ENCODE results near the gene ZNF576.
A peak's percentile ranks its signal among the peaks of the same experiment; 100 is the strongest.
"Not testable (repeated sequence)": the region's sequence is repeated elsewhere in the genome, so short reads cannot be mapped to it uniquely, and the experiment has no call there.

Gene ZNF576

GRCh38 chr19:43595999-43596841, at the start of gene ZNF576, which contains the start of gene IRGQ:
ZNF576 (plus strand) TSS chr19:43596595; CDS start chr19:43597109, 514 bp downstream.
IRGQ (minus strand) TSS chr19:43596134; CDS start chr19:43595338, 796 bp downstream.
- DNase-seq, result peak; percentile 100

GRCh38 chr19:43547926-43548325, 48.5 kb upstream of the ZNF576 start:
- DNase-seq, result not testable (repeated sequence)

GRCh38 chr19:43548706-43549105, 47.7 kb upstream of the ZNF576 start:
- no peak for DNase-seq

- DNase-seq, result no peak
These were observed 44.8 kb upstream of the ZNF576 start for GRCh38 chr19:43551399-43552197.

- DNase-seq, result no peak
These were observed 44.3 kb upstream of the ZNF576 start for GRCh38 chr19:43552198-43552450.

- no peak for DNase-seq
These were observed 43.8 kb upstream of the ZNF576 start for GRCh38 chr19:43552616-43553015.

- DNase-seq, result no peak
These were observed 42.7 kb upstream of the ZNF576 start for GRCh38 chr19:43553656-43554055.

GRCh38 chr19:43554317-43554895, 42.0 kb upstream of the ZNF576 start:
- no peak for DNase-seq

GRCh38 chr19:43555185-43555770, 41.1 kb upstream of the ZNF576 start:
- DNase-seq, result peak; percentile 80

GRCh38 chr19:43560687-43561086, 35.7 kb upstream of the ZNF576 start:
- no peak for DNase-seq

GRCh38 chr19:43561139-43561970, 35.0 kb upstream of the ZNF576 start:
- DNase-seq, result no peak

GRCh38 chr19:43562226-43562697, 34.1 kb upstream of the ZNF576 start:
- DNase-seq, result no peak

GRCh38 chr19:43562698-43563241, 33.6 kb upstream of the ZNF576 start:
- DNase-seq, result peak; percentile 72

GRCh38 chr19:43563816-43564457, 32.5 kb upstream of the ZNF576 start:
- DNase-seq, result no peak

GRCh38 chr19:43564800-43565199, 31.6 kb upstream of the ZNF576 start:
- no peak for DNase-seq

- DNase-seq, result no peak
These were observed 26.7 kb upstream of the ZNF576 start for GRCh38 chr19:43569657-43570056.

GRCh38 chr19:43570174-43570791, 26.1 kb upstream of the ZNF576 start:
- no peak for DNase-seq

GRCh38 chr19:43572171-43572588, 24.2 kb upstream of the ZNF576 start:
- DNase-seq, result no peak

- no peak for DNase-seq
These were observed 21.8 kb upstream of the ZNF576 start for GRCh38 chr19:43574424-43575155.

Measured in stimulated activated CD4-positive, alpha-beta T cell treated with anti-CD3 and anti-CD28 coated beads, Interleukin-1b, Interleukin-23, amount 100 ng/mL, for 48 hours (primary cell).